K562 (cell line): Measurements from ENCODE around the gene SELENOW. TPM values are rescaled to one million over a fixed set of nuclear protein-coding genes. Genes with fewer than 3 reads are reported as not detected.

Experiments
- BCOR ChIP-seq: fragments of 450-650 bp; IDR thresholded peaks from 2 replicates; pipeline ENCODE4 v1.6.1; 2016
- CBX5 ChIP-seq: IDR thresholded peaks from 2 replicates; pipeline ENCODE4 v1.6.1; 2014; ENCODE audit warnings: low read depth, borderline replicate concordance
- CHCHD3 ChIP-seq: fragments of 250-450 bp; sonication (Bioruptor Pico); IDR thresholded peaks from 2 replicates; pipeline ENCODE4 v2.1.2; 2022; ENCODE audit warnings: mild to moderate bottlenecking
- DACH1 ChIP-seq: fragments of 450-650 bp; IDR thresholded peaks from 2 replicates; pipeline ENCODE4 v1.6.1; 2018; ENCODE audit not compliant: partially characterized antibody
- E2F3 ChIP-seq: fragments of 250-450 bp; sonication (Bioruptor Pico); IDR thresholded peaks from 2 replicates; pipeline ENCODE4 v1.4.0; 2020; ENCODE audit warnings: mild to moderate bottlenecking
- EP400 ChIP-seq: fragments of 450-650 bp; IDR thresholded peaks from 2 replicates; pipeline ENCODE4 v1.6.1; 2017; ENCODE audit warnings: antibody characterized with exemption, mild to moderate bottlenecking, moderate library complexity
- MGA ChIP-seq: fragments of 450-650 bp; IDR thresholded peaks from 2 replicates; pipeline ENCODE4 v1.6.1; 2016; ENCODE audit warnings: mild to moderate bottlenecking, moderate library complexity
- MYNN ChIP-seq, 2 experiments: sonication (generic); formaldehyde crosslinking in 1 of 2; IDR thresholded peaks; 2 replicates each; pipeline versions ENCODE4 v1.5.0 to v1.6.1; 2016 to 2020; ENCODE audit warnings: antibody characterized with exemption in 1 of 2, missing genetic modification reagents in 1 of 2
- NBN ChIP-seq: fragments of 450-650 bp; IDR thresholded peaks from 2 replicates; pipeline ENCODE4 v1.6.1; 2016; ENCODE audit warnings: low read depth, mild to moderate bottlenecking
- NCOA1 ChIP-seq: fragments of 450-650 bp; IDR thresholded peaks from 2 replicates; pipeline ENCODE4 v1.6.1; 2016; ENCODE audit warnings: low read depth
- SMAD2 ChIP-seq: fragments of 150-350 bp; IDR thresholded peaks from 2 replicates; pipeline ENCODE4 v1.6.1; 2014; ENCODE audit warnings: low read depth, mild to moderate bottlenecking, low read length
- SMC3 ChIP-seq: conservative IDR thresholded peaks from 2 replicates; pipeline ENCODE4 v1.6.1; 2011; ENCODE audit warnings: low read depth, low read length, improper control_type of control experiment; ENCODE audit not compliant: insufficient read depth
- SP2 ChIP-seq: IDR thresholded peaks from 2 replicates; pipeline ENCODE4 v1.6.1; 2011; ENCODE audit warnings: mild to moderate bottlenecking, low read depth, low read length, moderate library complexity; ENCODE audit not compliant: poor library complexity, severe bottlenecking; ENCODE audit errors: extremely low read depth
- TAF9B ChIP-seq: fragments of 450-650 bp; IDR thresholded peaks from 2 replicates; pipeline ENCODE4 v1.6.1; 2018; ENCODE audit warnings: mild to moderate bottlenecking; ENCODE audit not compliant: partially characterized antibody
- U2AF1 ChIP-seq: fragments of 200-400 bp; formaldehyde crosslinking; optimal IDR thresholded peaks from 2 replicates; pipeline ENCODE3; 2017; ENCODE audit warnings: mild to moderate bottlenecking, low read depth, low read length, moderate library complexity
- ZNF76 ChIP-seq: fragments of 250-450 bp; sonication (Bioruptor Pico); IDR thresholded peaks from 2 replicates; pipeline ENCODE4 v1.4.0; 2020; ENCODE audit warnings: mild to moderate bottlenecking, moderate library complexity, borderline replicate concordance
- ZNF785 ChIP-seq: fragments of 250-450 bp; sonication (Bioruptor Pico); IDR thresholded peaks from 2 replicates; pipeline ENCODE4 v1.4.0; 2020; ENCODE audit warnings: mild to moderate bottlenecking
- polyA plus RNA-seq, 8 experiments: library from polyadenylated mRNA; depleted of rRNA in 4 of 8; stranded (reverse) in 5 of 8; unstranded in 3 of 8; fragments of >200 nt; fragmentation: Nextera tagmentation in 2 of 8; fragmentation: Illumina TruSeq in 1 of 8; extraction: Ambion mirVana in 2 of 8; extraction: Trizol in 1 of 8; gene quantifications; 2 replicates each; pipeline versions ENCODE4 v1.2.1 to v1.2.3, GENCODE V29; 2011 to 2014; ENCODE audit warnings: inconsistent platforms in 1 of 8, missing spikeins in 1 of 8
- total RNA-seq, 7 experiments: library from RNA; depleted of rRNA in 6 of 7; stranded (reverse); fragments of >200 nt in 6 of 7; fragmentation: Illumina TruSeq in 2 of 7; extraction: Trizol in 2 of 7; gene quantifications; 2 replicates each; pipeline versions ENCODE4 v1.2.1 to v1.2.3, GENCODE V29; 2011 to 2021; ENCODE audit warnings: low replicate concordance in 1 of 7
- TF ChIP-seq, protein P1 (sequence below): fragments of 450-650 bp; IDR thresholded peaks from 2 replicates; pipeline ENCODE4 v1.6.1; 2016; ENCODE audit warnings: low read depth, mild to moderate bottlenecking, moderate library complexity

Gene SELENOW
- total and polyA plus RNA-seq, 9 of the 15 experiments (the other 6 are each of a cell fraction or from before 2014, with no cell fraction given) = 91.9 to 279 (median 156) TPM

DNA sequence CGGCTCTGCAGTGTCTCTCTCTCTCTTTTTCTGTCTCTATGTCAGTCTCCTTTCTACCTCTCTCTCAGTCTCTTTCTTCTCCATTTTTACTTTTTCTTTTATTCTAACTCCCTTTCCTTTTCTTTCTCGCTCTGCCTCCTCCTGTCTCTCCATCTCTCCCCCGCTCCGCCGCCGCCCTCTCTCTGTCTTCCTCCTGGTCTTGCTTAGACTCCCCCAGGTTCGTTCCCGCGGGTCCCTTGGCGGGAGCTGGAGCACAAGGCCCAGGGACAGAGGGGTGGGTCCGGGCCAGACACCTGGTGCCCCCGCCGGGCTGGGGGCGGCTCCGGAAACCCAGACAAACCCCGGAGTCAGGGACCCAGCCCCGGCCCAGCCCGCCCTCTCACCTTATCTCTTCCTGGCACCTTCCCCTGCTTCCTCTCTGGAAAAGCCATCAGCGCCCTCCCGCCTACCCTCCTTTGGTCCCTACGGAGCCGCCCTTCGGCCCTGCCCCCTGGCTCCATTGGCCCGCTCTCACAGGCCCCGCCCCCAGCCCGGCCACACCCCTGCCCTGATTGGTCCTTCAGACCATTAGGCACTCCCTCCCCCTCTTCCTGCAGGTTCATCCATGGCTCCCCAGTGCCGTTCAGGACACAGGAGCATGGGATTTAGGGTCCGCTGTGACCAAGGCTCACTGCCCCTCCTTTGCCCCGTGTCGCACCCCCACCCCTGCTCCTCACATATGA is 48.5 kb upstream of the SELENOW start (continued):
- TF ChIP-seq MYNN (IDR thresholded peaks at IDR 0.05) = no peak
- TF ChIP-seq MYNN (CRISPR knock-in tag; IDR thresholded peaks at IDR 0.05) = no peak
- TF ChIP-seq ZNF785 (CRISPR knock-in tag) = no peak
- TF ChIP-seq SP2 = peak; percentile 26
- peak; percentile 39; the same call in 1 of the 2 replicates for TF ChIP-seq MGA
- no peak for TF ChIP-seq CHCHD3
- TF ChIP-seq CBX5 = no peak
- TF ChIP-seq TAF9B = peak; percentile 61
- no peak for TF ChIP-seq ZNF76 (CRISPR knock-in tag)
- TF ChIP-seq BCOR = peak; percentile 96
- no peak for TF ChIP-seq E2F3 (CRISPR knock-in tag)
- TF ChIP-seq U2AF1 = no peak
- no peak for TF ChIP-seq SMC3
- peak; percentile 18 for TF ChIP-seq DACH1
- no peak for TF ChIP-seq NCOA1
- peak; percentile 38; the same call in 1 of the 2 replicates for TF ChIP-seq NBN
- TF ChIP-seq, protein P1, sequence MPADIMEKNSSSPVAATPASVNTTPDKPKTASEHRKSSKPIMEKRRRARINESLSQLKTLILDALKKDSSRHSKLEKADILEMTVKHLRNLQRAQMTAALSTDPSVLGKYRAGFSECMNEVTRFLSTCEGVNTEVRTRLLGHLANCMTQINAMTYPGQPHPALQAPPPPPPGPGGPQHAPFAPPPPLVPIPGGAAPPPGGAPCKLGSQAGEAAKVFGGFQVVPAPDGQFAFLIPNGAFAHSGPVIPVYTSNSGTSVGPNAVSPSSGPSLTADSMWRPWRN = no peak
- no peak for TF ChIP-seq SMAD2
- peak; percentile 77; the same call in 1 of the 2 replicates for TF ChIP-seq EP400
